Lower leg skin (tissue), 3 donors: Measurements from ENCODE around the gene ZNF689.

ENCODE experiments used
- POLR2A ChIP-seq, 2 donors: fragments of 450-650 bp; IDR thresholded peaks; one replicate each; pipeline ENCODE4 v1.6.1; 2016 to 2017; ENCODE audit warnings: antibody characterized with exemption in 2 of 2, mild to moderate bottlenecking in 1 of 2, moderate library complexity in 1 of 2
- TF ChIP-seq, protein P1 (sequence below), 3 donors: fragments of 450-650 bp; IDR thresholded peaks; one replicate each; pipeline ENCODE4 v1.5.1; 2016; ENCODE audit warnings: antibody characterized with exemption in 3 of 3, mild to moderate bottlenecking in 3 of 3, moderate library complexity in 2 of 3

- TF ChIP-seq, protein P1, sequence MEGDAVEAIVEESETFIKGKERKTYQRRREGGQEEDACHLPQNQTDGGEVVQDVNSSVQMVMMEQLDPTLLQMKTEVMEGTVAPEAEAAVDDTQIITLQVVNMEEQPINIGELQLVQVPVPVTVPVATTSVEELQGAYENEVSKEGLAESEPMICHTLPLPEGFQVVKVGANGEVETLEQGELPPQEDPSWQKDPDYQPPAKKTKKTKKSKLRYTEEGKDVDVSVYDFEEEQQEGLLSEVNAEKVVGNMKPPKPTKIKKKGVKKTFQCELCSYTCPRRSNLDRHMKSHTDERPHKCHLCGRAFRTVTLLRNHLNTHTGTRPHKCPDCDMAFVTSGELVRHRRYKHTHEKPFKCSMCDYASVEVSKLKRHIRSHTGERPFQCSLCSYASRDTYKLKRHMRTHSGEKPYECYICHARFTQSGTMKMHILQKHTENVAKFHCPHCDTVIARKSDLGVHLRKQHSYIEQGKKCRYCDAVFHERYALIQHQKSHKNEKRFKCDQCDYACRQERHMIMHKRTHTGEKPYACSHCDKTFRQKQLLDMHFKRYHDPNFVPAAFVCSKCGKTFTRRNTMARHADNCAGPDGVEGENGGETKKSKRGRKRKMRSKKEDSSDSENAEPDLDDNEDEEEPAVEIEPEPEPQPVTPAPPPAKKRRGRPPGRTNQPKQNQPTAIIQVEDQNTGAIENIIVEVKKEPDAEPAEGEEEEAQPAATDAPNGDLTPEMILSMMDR (IDR thresholded peaks at IDR 0.05) = no peak
- TF ChIP-seq POLR2A (IDR thresholded peaks at IDR 0.05) = no peak
Measured at GRCh38 chr16:30554557-30555314, 55.5 kb downstream of the ZNF689 start.
